ENCODE measurements around the gene ARID1B. TPM values are rescaled to one million over a fixed set of nuclear protein-coding genes. Genes with fewer than 3 reads are reported as not detected.

Gene ARID1B
- total and polyA plus RNA-seq, 4 donors, result 7.0 to 49.0 (median 24.2) TPM

DNA sequence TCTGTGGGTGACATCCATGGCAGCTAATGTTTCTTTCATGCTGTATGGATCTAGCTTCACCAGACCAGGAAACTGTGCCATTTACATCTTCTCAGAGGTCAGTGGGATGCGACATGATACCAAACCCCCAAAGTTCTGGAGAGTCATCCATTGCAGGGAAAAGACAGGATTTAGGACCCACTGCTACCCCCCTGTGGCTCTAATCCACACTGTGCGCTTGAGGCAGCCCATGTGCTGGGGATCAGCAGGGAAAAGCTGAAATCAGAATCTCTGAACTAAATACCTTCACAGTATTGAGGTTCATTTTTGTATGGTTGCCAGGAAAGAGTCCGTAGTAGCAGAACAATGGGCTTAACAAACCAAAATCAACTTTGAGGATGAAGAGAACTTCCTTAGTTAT is 381.7 kb downstream of the ARID1B start:
- Histone ChIP-seq H3K4me1 (ENCODE audit: control insufficient read depth in 4 of 4, insufficient read depth in 4 of 4, low read length in 3 of 4) (no peaks in the 10 kb centered on the region), H3K9ac (ENCODE audit: low read depth in 1 of 2, low read length in 2 of 2) (no peak overlapping the region), H3K27me3 (ENCODE audit: control insufficient read depth in 4 of 4, insufficient read depth in 4 of 4, low read length in 3 of 4) (no peaks in the 10 kb centered on the region), H3K4me3 (ENCODE audit: low read depth in 1 of 3, low read length in 3 of 3) (no peak overlapping the region), H3K36me3 (ENCODE audit: control insufficient read depth in 4 of 4, insufficient read depth in 3 of 4, low read depth in 1 of 4, low read length in 3 of 4) (peaks cover 0 to 8% (median 2%) of the 10 kb centered on the region in 4 donors), H3K9me3 (ENCODE audit: control insufficient read depth in 4 of 4, low read length in 3 of 4) (no peaks in the 10 kb centered on the region), H3K27ac (ENCODE audit: low read depth in 1 of 2, low read length in 2 of 2) (no peak overlapping the region)
- TF ChIP-seq, protein P1, sequence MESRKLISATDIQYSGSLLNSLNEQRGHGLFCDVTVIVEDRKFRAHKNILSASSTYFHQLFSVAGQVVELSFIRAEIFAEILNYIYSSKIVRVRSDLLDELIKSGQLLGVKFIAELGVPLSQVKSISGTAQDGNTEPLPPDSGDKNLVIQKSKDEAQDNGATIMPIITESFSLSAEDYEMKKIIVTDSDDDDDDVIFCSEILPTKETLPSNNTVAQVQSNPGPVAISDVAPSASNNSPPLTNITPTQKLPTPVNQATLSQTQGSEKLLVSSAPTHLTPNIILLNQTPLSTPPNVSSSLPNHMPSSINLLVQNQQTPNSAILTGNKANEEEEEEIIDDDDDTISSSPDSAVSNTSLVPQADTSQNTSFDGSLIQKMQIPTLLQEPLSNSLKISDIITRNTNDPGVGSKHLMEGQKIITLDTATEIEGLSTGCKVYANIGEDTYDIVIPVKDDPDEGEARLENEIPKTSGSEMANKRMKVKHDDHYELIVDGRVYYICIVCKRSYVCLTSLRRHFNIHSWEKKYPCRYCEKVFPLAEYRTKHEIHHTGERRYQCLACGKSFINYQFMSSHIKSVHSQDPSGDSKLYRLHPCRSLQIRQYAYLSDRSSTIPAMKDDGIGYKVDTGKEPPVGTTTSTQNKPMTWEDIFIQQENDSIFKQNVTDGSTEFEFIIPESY (IDR thresholded peaks at IDR 0.05), result no peak
- TF ChIP-seq, protein P2, sequence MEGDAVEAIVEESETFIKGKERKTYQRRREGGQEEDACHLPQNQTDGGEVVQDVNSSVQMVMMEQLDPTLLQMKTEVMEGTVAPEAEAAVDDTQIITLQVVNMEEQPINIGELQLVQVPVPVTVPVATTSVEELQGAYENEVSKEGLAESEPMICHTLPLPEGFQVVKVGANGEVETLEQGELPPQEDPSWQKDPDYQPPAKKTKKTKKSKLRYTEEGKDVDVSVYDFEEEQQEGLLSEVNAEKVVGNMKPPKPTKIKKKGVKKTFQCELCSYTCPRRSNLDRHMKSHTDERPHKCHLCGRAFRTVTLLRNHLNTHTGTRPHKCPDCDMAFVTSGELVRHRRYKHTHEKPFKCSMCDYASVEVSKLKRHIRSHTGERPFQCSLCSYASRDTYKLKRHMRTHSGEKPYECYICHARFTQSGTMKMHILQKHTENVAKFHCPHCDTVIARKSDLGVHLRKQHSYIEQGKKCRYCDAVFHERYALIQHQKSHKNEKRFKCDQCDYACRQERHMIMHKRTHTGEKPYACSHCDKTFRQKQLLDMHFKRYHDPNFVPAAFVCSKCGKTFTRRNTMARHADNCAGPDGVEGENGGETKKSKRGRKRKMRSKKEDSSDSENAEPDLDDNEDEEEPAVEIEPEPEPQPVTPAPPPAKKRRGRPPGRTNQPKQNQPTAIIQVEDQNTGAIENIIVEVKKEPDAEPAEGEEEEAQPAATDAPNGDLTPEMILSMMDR (IDR thresholded peaks at IDR 0.05; ENCODE audit: low read depth, low read length, missing input control), result peak; percentile 6
- no peak for DNase-seq (ENCODE audit: low spot score)
- WGBS, result 96% methylated on average over 3 of the region's 3 CpGs

DNA sequence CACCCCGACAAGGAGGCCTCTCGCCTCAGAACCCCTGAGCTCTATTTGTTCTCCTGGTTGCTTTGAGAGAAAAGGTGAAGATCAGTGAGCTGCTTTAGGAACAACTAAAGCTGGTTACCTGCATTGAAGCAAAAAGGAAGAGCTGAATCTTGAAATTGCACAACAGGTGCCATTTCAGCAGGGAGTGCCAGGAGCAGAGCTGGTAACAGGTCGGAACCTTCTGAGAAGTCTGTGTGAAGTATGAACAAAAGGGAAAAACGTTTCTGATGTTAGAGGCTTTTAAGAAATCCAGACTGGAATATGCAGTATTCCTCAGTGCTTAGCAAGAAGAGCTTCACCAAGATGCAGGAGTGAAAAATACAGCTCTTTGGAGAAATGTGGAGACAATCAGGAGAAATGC is 382.2 kb downstream of the ARID1B start:
- H3K27ac ChIP-seq (ENCODE audit: low read depth in 1 of 2, low read length in 2 of 2), result no peak overlapping the region
- no peaks in the 10 kb centered on the region for H3K27me3 ChIP-seq (ENCODE audit: control insufficient read depth in 4 of 4, insufficient read depth in 4 of 4, low read length in 3 of 4)
- no peak overlapping the region for H3K4me3 ChIP-seq (ENCODE audit: low read depth in 1 of 3, low read length in 3 of 3)
- no peaks in the 10 kb centered on the region for H3K9me3 ChIP-seq (ENCODE audit: control insufficient read depth in 4 of 4, low read length in 3 of 4)
- no peaks in the 10 kb centered on the region for H3K4me1 ChIP-seq (ENCODE audit: control insufficient read depth in 4 of 4, insufficient read depth in 4 of 4, low read length in 3 of 4)
- H3K9ac ChIP-seq (ENCODE audit: low read depth in 1 of 2, low read length in 2 of 2), result no peak overlapping the region
- peaks cover 0 to 8% (median 2%) of the 10 kb centered on the region in 4 donors for H3K36me3 ChIP-seq (ENCODE audit: control insufficient read depth in 4 of 4, insufficient read depth in 3 of 4, low read depth in 1 of 4, low read length in 3 of 4)
- 88% methylated on average over 4 of the region's 4 CpGs for WGBS
- DNase-seq (ENCODE audit: low spot score), result no peak
- TF ChIP-seq NR2F2 (IDR thresholded peaks at IDR 0.05) (no peak), TAF1 (conservative IDR thresholded peaks at IDR 0.05) (no peak), YY1 (IDR thresholded peaks at IDR 0.05) (no peak), FOXA1 (IDR thresholded peaks at IDR 0.05) (no peak), RXRA (IDR thresholded peaks at IDR 0.05) (no peak), RAD21 (IDR thresholded peaks at IDR 0.05) (no peak), HNF4G (IDR thresholded peaks at IDR 0.05) (no peak), JUND (IDR thresholded peaks at IDR 0.05) (no peak), FOXA2 (IDR thresholded peaks at IDR 0.05) (no peak), HNF4A (conservative IDR thresholded peaks at IDR 0.05) (no peak), SP1 (IDR thresholded peaks at IDR 0.05) (no peak)
- TF ChIP-seq, protein P3, sequence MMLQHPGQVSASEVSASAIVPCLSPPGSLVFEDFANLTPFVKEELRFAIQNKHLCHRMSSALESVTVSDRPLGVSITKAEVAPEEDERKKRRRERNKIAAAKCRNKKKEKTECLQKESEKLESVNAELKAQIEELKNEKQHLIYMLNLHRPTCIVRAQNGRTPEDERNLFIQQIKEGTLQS (IDR thresholded peaks at IDR 0.05), result no peak
- TF ChIP-seq, protein P1 (IDR thresholded peaks at IDR 0.05), result no peak
- TF ChIP-seq, protein P2 (IDR thresholded peaks at IDR 0.05; ENCODE audit: low read depth, low read length, missing input control), result no peak
- TF ChIP-seq, protein P4, sequence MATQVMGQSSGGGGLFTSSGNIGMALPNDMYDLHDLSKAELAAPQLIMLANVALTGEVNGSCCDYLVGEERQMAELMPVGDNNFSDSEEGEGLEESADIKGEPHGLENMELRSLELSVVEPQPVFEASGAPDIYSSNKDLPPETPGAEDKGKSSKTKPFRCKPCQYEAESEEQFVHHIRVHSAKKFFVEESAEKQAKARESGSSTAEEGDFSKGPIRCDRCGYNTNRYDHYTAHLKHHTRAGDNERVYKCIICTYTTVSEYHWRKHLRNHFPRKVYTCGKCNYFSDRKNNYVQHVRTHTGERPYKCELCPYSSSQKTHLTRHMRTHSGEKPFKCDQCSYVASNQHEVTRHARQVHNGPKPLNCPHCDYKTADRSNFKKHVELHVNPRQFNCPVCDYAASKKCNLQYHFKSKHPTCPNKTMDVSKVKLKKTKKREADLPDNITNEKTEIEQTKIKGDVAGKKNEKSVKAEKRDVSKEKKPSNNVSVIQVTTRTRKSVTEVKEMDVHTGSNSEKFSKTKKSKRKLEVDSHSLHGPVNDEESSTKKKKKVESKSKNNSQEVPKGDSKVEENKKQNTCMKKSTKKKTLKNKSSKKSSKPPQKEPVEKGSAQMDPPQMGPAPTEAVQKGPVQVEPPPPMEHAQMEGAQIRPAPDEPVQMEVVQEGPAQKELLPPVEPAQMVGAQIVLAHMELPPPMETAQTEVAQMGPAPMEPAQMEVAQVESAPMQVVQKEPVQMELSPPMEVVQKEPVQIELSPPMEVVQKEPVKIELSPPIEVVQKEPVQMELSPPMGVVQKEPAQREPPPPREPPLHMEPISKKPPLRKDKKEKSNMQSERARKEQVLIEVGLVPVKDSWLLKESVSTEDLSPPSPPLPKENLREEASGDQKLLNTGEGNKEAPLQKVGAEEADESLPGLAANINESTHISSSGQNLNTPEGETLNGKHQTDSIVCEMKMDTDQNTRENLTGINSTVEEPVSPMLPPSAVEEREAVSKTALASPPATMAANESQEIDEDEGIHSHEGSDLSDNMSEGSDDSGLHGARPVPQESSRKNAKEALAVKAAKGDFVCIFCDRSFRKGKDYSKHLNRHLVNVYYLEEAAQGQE (IDR thresholded peaks at IDR 0.05), result no peak
- TF ChIP-seq, protein P5, sequence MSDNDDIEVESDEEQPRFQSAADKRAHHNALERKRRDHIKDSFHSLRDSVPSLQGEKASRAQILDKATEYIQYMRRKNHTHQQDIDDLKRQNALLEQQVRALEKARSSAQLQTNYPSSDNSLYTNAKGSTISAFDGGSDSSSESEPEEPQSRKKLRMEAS (IDR thresholded peaks at IDR 0.05), result no peak

All from liver (tissue), 9 donors.